IMR-90 (cell line): ENCODE data around the gene PERM1. TPM values are rescaled to one million over a fixed set of nuclear protein-coding genes. Genes with fewer than 3 reads are reported as not detected.

Experiments used
- ATAC-seq: fragments of 200-7000 bp; cut with Tn5 transposase; 2 replicates; pipeline ENCODE4 v1.9.1; 2020; ENCODE audit warnings: low read depth, mild to moderate bottlenecking, moderate library complexity
- BruUV-seq: library from RNA; stranded (reverse); fragments of 400-500 nt; replicated peaks from 2 replicates; lab custom pipeline; 2021; lab: Mats Ljungman, UMichigan
- CTCF ChIA-PET: fragments of 300-600 bp; formaldehyde crosslinking; extraction: SDS; loops from one replicate; lab custom pipeline; 2021; ENCODE audit warnings: antibody characterized with exemption; lab: Yijun Ruan, JAX
- POLR2A ChIA-PET: fragments of 300-600 bp; sonication (Branson Sonifier 250); formaldehyde crosslinking; loops from one replicate; lab custom pipeline; 2022; ENCODE audit warnings: antibody characterized with exemption; ENCODE audit not compliant: unreplicated experiment; lab: Charles Lee
- DNase-seq: peaks from one replicate; pipeline ENCODE4 v3.0.0; 2013
- H2AFZ ChIP-seq: replicated peaks from 2 replicates; pipeline ENCODE3; 2013; ENCODE audit warnings: low read length, mild to moderate bottlenecking; ENCODE audit not compliant: poor library complexity
- H2AK5ac ChIP-seq: 2 replicates; pipeline ENCODE4 v1.6.1; 2013; ENCODE audit warnings: low read depth, low read length, inconsistent platforms
- H2AK9ac ChIP-seq: replicated peaks from 2 replicates; pipeline ENCODE3; 2013; ENCODE audit warnings: mild to moderate bottlenecking, low read depth, low read length, moderate library complexity; ENCODE audit not compliant: poor library complexity
- H2BK120ac ChIP-seq: 2 replicates; pipeline ENCODE4 v1.6.1; 2013; ENCODE audit warnings: low read depth, low read length, inconsistent platforms
- H2BK15ac ChIP-seq: 3 replicates; pipeline ENCODE4 v1.6.1; 2013; ENCODE audit warnings: low read depth, low read length, inconsistent platforms
- H2BK20ac ChIP-seq: 2 replicates; pipeline ENCODE4 v1.6.1; 2013; ENCODE audit warnings: low read depth, mild to moderate bottlenecking, inconsistent platforms, low read length, moderate library complexity
- H2BK5ac ChIP-seq: 2 replicates; pipeline ENCODE4 v1.6.1; 2013; ENCODE audit warnings: mild to moderate bottlenecking, low read depth, low read length, inconsistent platforms; ENCODE audit not compliant: poor library complexity, severe bottlenecking
- H3K14ac ChIP-seq: replicated peaks from 2 replicates; pipeline ENCODE4 v1.6.1; 2013; ENCODE audit warnings: low read depth, low read length, inconsistent platforms
- H3K18ac ChIP-seq: 2 replicates; pipeline ENCODE4 v1.6.1; 2013; ENCODE audit warnings: low read depth, low read length, control low read depth
- H3K23ac ChIP-seq: 2 replicates; pipeline ENCODE4 v1.6.1; 2013; ENCODE audit warnings: low read depth, low read length, inconsistent platforms
- H3K27ac ChIP-seq: 2 replicates; pipeline ENCODE4 v1.5.1; 2013; ENCODE audit warnings: mild to moderate bottlenecking, control low read depth, low read length; ENCODE audit not compliant: insufficient read depth
- H3K27me3 ChIP-seq: 2 replicates; pipeline ENCODE4 v1.6.1; 2013; ENCODE audit warnings: low read length; ENCODE audit not compliant: control insufficient read depth, insufficient read depth
- H3K36me3 ChIP-seq: 2 replicates; pipeline ENCODE4 v1.6.1; 2013; ENCODE audit warnings: low read length, mixed read lengths; ENCODE audit not compliant: control insufficient read depth, insufficient read depth
- H3K4ac ChIP-seq: 2 replicates; pipeline ENCODE4 v1.6.1; 2013; ENCODE audit warnings: low read depth, low read length, inconsistent platforms
- H3K4me1 ChIP-seq: 2 replicates; pipeline ENCODE4 v1.6.1; 2013; ENCODE audit warnings: low read length, mixed read lengths; ENCODE audit not compliant: control insufficient read depth, insufficient read depth
- H3K4me2 ChIP-seq: 2 replicates; pipeline ENCODE4 v1.6.1; 2013; ENCODE audit warnings: low read depth, mild to moderate bottlenecking, control low read depth, low read length, moderate library complexity
- H3K4me3 ChIP-seq: 2 replicates; pipeline ENCODE4 v1.5.1; 2013; ENCODE audit warnings: low read depth, mild to moderate bottlenecking, control low read depth, low read length, moderate library complexity; ENCODE audit not compliant: insufficient read depth
- H3K56ac ChIP-seq: 2 replicates; pipeline ENCODE4 v1.6.1; 2013; ENCODE audit warnings: low read length, inconsistent platforms; ENCODE audit not compliant: insufficient read depth; ENCODE audit errors: extremely low read depth
- H3K79me1 ChIP-seq, 2 experiments: 2 replicates each; pipeline ENCODE4 v1.6.1; 2013; ENCODE audit warnings: low read length in 2 of 2, inconsistent platforms in 1 of 2, low read depth in 1 of 2
- H3K9ac ChIP-seq: 2 replicates; pipeline ENCODE4 v1.6.1; 2013; ENCODE audit warnings: low read depth, low read length, control low read depth
- H3K9me1 ChIP-seq: 2 replicates; pipeline ENCODE4 v1.6.1; 2013; ENCODE audit warnings: low read length, inconsistent platforms; ENCODE audit not compliant: insufficient read depth
- H3K9me3 ChIP-seq: 2 replicates; pipeline ENCODE4 v1.6.1; 2013; ENCODE audit warnings: low read length; ENCODE audit not compliant: control insufficient read depth, insufficient read depth
- H4K20me1 ChIP-seq: 2 replicates; pipeline ENCODE4 v1.6.1; 2013; ENCODE audit warnings: low read length, inconsistent platforms; ENCODE audit not compliant: insufficient read depth
- H4K5ac ChIP-seq: 2 replicates; pipeline ENCODE4 v1.6.1; 2013; ENCODE audit warnings: mild to moderate bottlenecking, low read depth, low read length, control low read depth
- H4K8ac ChIP-seq, 2 experiments: 2 replicates each; pipeline ENCODE4 v1.6.1; 2013; ENCODE audit warnings: low read depth in 2 of 2, low read length in 2 of 2, control low read depth in 1 of 2, inconsistent platforms in 1 of 2
- H4K91ac ChIP-seq: 2 replicates; pipeline ENCODE4 v1.6.1; 2013; ENCODE audit warnings: low read depth, low read length, inconsistent platforms; ENCODE audit not compliant: insufficient read depth
- BHLHE40 ChIP-seq: fragments of 150-350 bp; IDR thresholded peaks from 2 replicates; pipeline ENCODE4 v1.6.1; 2016; ENCODE audit warnings: mild to moderate bottlenecking, low read depth, low read length
- CEBPB ChIP-seq: IDR thresholded peaks from 2 replicates; pipeline ENCODE4 v1.6.1; 2012; ENCODE audit warnings: low read depth, low read length, improper control_type of control experiment
- CHD1 ChIP-seq: IDR thresholded peaks from 2 replicates; pipeline ENCODE4 v1.6.1; 2012; ENCODE audit warnings: low read depth, low read length, improper control_type of control experiment
- ELK1 ChIP-seq: fragments of 150-350 bp; IDR thresholded peaks from 2 replicates; pipeline ENCODE4 v1.6.1; 2016; ENCODE audit warnings: low read depth, mild to moderate bottlenecking, low read length, moderate library complexity, borderline replicate concordance
- FOS ChIP-seq: fragments of 150-350 bp; IDR thresholded peaks from 2 replicates; pipeline ENCODE4 v1.6.1; 2016; ENCODE audit warnings: low read depth, low read length
- MAFK ChIP-seq: IDR thresholded peaks from 2 replicates; pipeline ENCODE4 v1.6.1; 2012; ENCODE audit warnings: low read depth, low read length, improper control_type of control experiment
- MXI1 ChIP-seq: IDR thresholded peaks from 2 replicates; pipeline ENCODE4 v1.6.1; 2012; ENCODE audit warnings: low read depth, mild to moderate bottlenecking, low read length, moderate library complexity, borderline replicate concordance
- POLR2A ChIP-seq: IDR thresholded peaks from 2 replicates; pipeline ENCODE4 v1.6.1; 2012; ENCODE audit warnings: mild to moderate bottlenecking, low read depth, low read length
- RCOR1 ChIP-seq: IDR thresholded peaks from 2 replicates; pipeline ENCODE4 v1.6.1; 2012; ENCODE audit warnings: mild to moderate bottlenecking, low read length, improper control_type of control experiment; ENCODE audit not compliant: insufficient replicate concordance
- RFX5 ChIP-seq: IDR thresholded peaks from 2 replicates; pipeline ENCODE4 v1.8.0; 2012; ENCODE audit warnings: low read depth, mild to moderate bottlenecking, low read length, moderate library complexity
- SMC3 ChIP-seq: fragments of 150-350 bp; IDR thresholded peaks from 2 replicates; pipeline ENCODE4 v1.6.1; 2016; ENCODE audit warnings: low read depth, mild to moderate bottlenecking, antibody characterized with exemption, low read length, moderate library complexity
- USF2 ChIP-seq: fragments of 150-350 bp; IDR thresholded peaks from 2 replicates; pipeline ENCODE4 v1.6.1; 2017; ENCODE audit warnings: mild to moderate bottlenecking, antibody characterized with exemption, low read length, low read depth
- WGBS, 2 experiments: methylation state at CpG; one replicate each; pipeline versions ENCODE4 v1.1.5 to v1.1.7; 2013; ENCODE audit warnings: missing lambda C conversion rate in 2 of 2; ENCODE audit not compliant: insufficient read length in 1 of 2; ENCODE audit errors: extremely low coverage in 2 of 2; 5-methylcytosine and 5-hydroxymethylcytosine counted together
- dilution Hi-C: fragments of 300-500 bp; cut with HindIII; formaldehyde crosslinking; loops from one replicate; pipeline ENCODE4 v1.14.3; 2018; ENCODE audit warnings: low sequenced_read_pairs; ENCODE audit not compliant: unreplicated experiment
- in situ Hi-C: fragments of 300-500 bp; cut with MboI; formaldehyde crosslinking; loops from 3 replicates; pipeline ENCODE4 v1.14.3; 2019; ENCODE audit warnings: low sequenced_read_pairs, inconsistent platforms, mixed read lengths
- intact Hi-C: fragments of 100-400 bp; cut with micrococcal nuclease; formaldehyde crosslinking; loops from 2 replicates; pipeline ENCODE4 v1.10.0; 2022
- polyA plus RNA-seq, 3 experiments: library from polyadenylated mRNA; depleted of rRNA; stranded (reverse); fragments of >200 nt; gene quantifications; 2 replicates each; pipeline ENCODE4 v1.2.3, GENCODE V29; 2012; ENCODE audit warnings: low replicate concordance in 1 of 3
- total RNA-seq: library from RNA; depleted of rRNA; stranded (reverse); fragments of >200 nt; gene quantifications from 2 replicates; pipeline ENCODE4 v1.2.3, GENCODE V29; 2012

Gene PERM1
- total and polyA plus RNA-seq, 2 of the 4 experiments (the other 2 are of a cell fraction), result not detected

GRCh38 chr1:970973-971730 lies 10.7 kb downstream of the PERM1 start:
- no peak overlapping the region for H3K18ac ChIP-seq
- no peak overlapping the region for H2BK120ac ChIP-seq
- H2BK20ac ChIP-seq, result no peak overlapping the region
- 0 out of 4 replicates have a peak, but pooled peaks cover 0 to 6% of the 10 kb centered on the region in 2 experiments for H3K79me1 ChIP-seq
- no peak overlapping the region for H3K23ac ChIP-seq
- no peak overlapping the region for H2BK5ac ChIP-seq
- no peak overlapping the region for H4K5ac ChIP-seq
- ATAC-seq, result no peak
- H3K9me1 ChIP-seq, result peaks cover 6% of the 10 kb centered on the region
- H3K9me3 ChIP-seq, result no peaks in the 10 kb centered on the region
- H3K9ac ChIP-seq, result no peak overlapping the region
- H4K8ac ChIP-seq, result no peak overlapping the region
- H2BK15ac ChIP-seq, result no peak overlapping the region
- H2AFZ ChIP-seq, result no peak overlapping the region
- peaks cover under 1% of the 10 kb centered on the region; the same call in 1 of the 2 replicates for H3K4me1 ChIP-seq
- dilution Hi-C loops (no loop called here), intact Hi-C loops (no loop called here), in situ Hi-C loops (no loop called here)
- H3K4ac ChIP-seq, result no peak overlapping the region
- H3K4me2 ChIP-seq, result no peak overlapping the region
- H3K4me3 ChIP-seq, result no peak overlapping the region
- H3K27me3 ChIP-seq, result peaks cover 5% of the 10 kb centered on the region; the same call in 1 of the 2 replicates
- no peak overlapping the region for H3K56ac ChIP-seq
- H3K36me3 ChIP-seq, result no peaks in the 10 kb centered on the region
- 85% methylated on average over 10 of the region's 42 CpGs; no CpG with 5 or more reads in 1 of the 2 experiments for WGBS, 2 experiments
- CTCF ChIA-PET, result no interaction called here
- H2AK5ac ChIP-seq, result no peak overlapping the region
- H3K14ac ChIP-seq, result no peak overlapping the region
- no peak for DNase-seq
- no peak overlapping the region for H2AK9ac ChIP-seq
- no TSS peak for BruUV-seq
- no peak overlapping the region for H3K27ac ChIP-seq
- no peak overlapping the region for H4K91ac ChIP-seq
- TF ChIP-seq FOS (no peak), MAFK (no peak), ELK1 (no peak), MXI1 (no peak), POLR2A (no peak), CEBPB (no peak), USF2 (no peak), SMC3 (no peak), CHD1 (no peak), RCOR1 (no peak), BHLHE40 (no peak), RFX5 (no peak)
- POLR2A ChIA-PET, result no interaction called here
- no peaks in the 10 kb centered on the region; the same call in 1 of the 2 replicates for H4K20me1 ChIP-seq
